HCT116 (cell line): ENCODE results near the gene SLC25A10.

Source experiments
- CBX3 ChIP-seq: IDR thresholded peaks from 2 replicates; pipeline ENCODE4 v1.6.1; 2012; ENCODE audit warnings: low read depth
- CTCF ChIP-seq, 3 experiments: fragments of 200-600 bp in 1 of 3; sonication (generic) in 1 of 3; IDR thresholded peaks in 2 of 3; conservative IDR thresholded peaks in 1 of 3; 2 replicates each; pipeline ENCODE4 v1.5.1; 2012 to 2017; ENCODE audit warnings: low read depth in 2 of 3, low read length in 2 of 3, antibody characterized with exemption in 1 of 3, borderline replicate concordance in 1 of 3, control low read depth in 1 of 3, mild to moderate bottlenecking in 1 of 3, mixed read lengths in 1 of 3, mixed run types in 1 of 3, moderate library complexity in 1 of 3; ENCODE audit not compliant: insufficient read depth in 1 of 3
- JUND ChIP-seq: IDR thresholded peaks from 2 replicates; pipeline ENCODE4 v1.6.1; 2012
- POLR2A ChIP-seq: IDR thresholded peaks from 2 replicates; pipeline ENCODE4 v1.7.0; 2011; ENCODE audit warnings: borderline replicate concordance; ENCODE audit not compliant: insufficient read depth, insufficient read length; ENCODE audit errors: extremely low read depth
- POLR2AphosphoS5 ChIP-seq: IDR thresholded peaks from 2 replicates; pipeline ENCODE4 v1.6.1; 2011; ENCODE audit warnings: mild to moderate bottlenecking, low read depth, low read length, moderate library complexity
- RAD21 ChIP-seq: IDR thresholded peaks from 2 replicates; pipeline ENCODE4 v1.6.1; 2012; ENCODE audit warnings: low read depth, mild to moderate bottlenecking

- no peak for TF ChIP-seq JUND
- TF ChIP-seq RAD21 = no peak
- TF ChIP-seq CTCF (IDR thresholded peaks at IDR 0.05 in 2 of 3, conservative IDR thresholded peaks at IDR 0.05 in 1 of 3; ENCODE audit: borderline replicate concordance in 1 of 3, insufficient read depth in 1 of 3, low read depth in 2 of 3, low read length in 2 of 3) = no peak
- TF ChIP-seq POLR2A = no peak
- TF ChIP-seq POLR2AphosphoS5 = no peak
- no peak for TF ChIP-seq CBX3
Observed at GRCh38 chr17:81694810-81695209, 17.3 kb upstream of the SLC25A10 start.
